Esophagus squamous epithelium (tissue), 4 donors: ENCODE results near the gene ARHGAP23.
"Not testable (repeated sequence)": the region's sequence is repeated elsewhere in the genome, so short reads cannot be mapped to it uniquely, and the experiment has no call there.

Source experiments
- POLR2A ChIP-seq, 4 donors: fragments of 450-650 bp; IDR thresholded peaks; one replicate each; pipeline ENCODE4 v1.6.1; 2017; ENCODE audit warnings: antibody characterized with exemption in 4 of 4, mild to moderate bottlenecking in 4 of 4, moderate library complexity in 3 of 4
- TF ChIP-seq, protein P1 (sequence below), 6 experiments: fragments of 450-650 bp in 4 of 6; fragments of 200-600 bp in 2 of 6; sonication (generic) in 2 of 6; IDR thresholded peaks; one replicate each; pipeline ENCODE4 v1.5.1; 2016 to 2019; ENCODE audit warnings: antibody characterized with exemption in 6 of 6, mild to moderate bottlenecking in 4 of 6, moderate library complexity in 4 of 6

DNA sequence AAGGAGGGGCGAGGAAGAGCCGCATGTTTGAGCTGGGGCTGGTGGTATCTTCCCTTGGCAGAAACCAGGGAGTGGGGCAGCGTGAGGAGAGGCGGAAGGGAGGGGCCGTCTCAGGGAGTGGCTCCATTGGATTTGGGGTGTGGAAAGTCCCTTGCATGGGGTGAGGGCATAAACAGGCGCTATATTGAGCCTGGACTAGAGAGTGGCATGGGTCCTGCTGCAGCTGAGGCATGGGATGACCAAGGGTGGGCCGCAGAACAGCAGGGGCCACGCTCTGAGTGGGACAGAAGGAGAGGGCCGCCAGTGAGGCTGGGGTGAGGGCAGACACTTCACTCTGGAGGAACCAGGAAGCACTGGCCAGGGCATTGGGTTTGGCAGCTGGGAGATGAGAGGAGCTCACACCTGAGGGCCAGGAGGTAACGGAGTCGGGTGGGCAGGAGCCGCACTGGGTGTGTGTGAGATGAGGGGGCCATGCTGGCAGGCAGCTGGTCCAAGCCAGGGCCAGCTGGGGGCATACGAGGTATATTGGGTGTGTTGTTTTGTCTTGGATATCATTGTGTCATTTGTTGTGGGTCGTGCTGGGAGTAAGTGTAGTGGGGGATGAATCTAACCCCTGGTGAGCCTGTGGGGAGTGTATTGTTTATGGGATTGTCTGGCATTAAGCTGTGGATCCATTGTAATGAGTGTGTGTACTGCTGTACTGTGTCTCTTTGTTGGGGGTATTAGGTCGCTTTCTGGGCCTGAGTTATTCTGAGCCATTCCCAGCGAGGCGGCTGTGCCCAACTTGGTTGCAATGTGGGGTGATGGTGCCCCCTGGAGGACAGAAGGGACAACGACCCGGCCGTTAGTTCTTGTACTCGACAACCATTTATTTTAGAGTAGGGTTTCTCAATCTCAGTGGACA is 56.2 kb downstream of the ARHGAP23 start:
- not testable (repeated sequence) for TF ChIP-seq POLR2A (IDR thresholded peaks at IDR 0.05)
- TF ChIP-seq, protein P1, sequence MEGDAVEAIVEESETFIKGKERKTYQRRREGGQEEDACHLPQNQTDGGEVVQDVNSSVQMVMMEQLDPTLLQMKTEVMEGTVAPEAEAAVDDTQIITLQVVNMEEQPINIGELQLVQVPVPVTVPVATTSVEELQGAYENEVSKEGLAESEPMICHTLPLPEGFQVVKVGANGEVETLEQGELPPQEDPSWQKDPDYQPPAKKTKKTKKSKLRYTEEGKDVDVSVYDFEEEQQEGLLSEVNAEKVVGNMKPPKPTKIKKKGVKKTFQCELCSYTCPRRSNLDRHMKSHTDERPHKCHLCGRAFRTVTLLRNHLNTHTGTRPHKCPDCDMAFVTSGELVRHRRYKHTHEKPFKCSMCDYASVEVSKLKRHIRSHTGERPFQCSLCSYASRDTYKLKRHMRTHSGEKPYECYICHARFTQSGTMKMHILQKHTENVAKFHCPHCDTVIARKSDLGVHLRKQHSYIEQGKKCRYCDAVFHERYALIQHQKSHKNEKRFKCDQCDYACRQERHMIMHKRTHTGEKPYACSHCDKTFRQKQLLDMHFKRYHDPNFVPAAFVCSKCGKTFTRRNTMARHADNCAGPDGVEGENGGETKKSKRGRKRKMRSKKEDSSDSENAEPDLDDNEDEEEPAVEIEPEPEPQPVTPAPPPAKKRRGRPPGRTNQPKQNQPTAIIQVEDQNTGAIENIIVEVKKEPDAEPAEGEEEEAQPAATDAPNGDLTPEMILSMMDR (IDR thresholded peaks at IDR 0.05), result peak; percentile 58 to 91 (median 90)
